Measurements from ENCODE around the gene IQGAP2. TPM values are rescaled to one million over a fixed set of nuclear protein-coding genes. Genes with fewer than 3 reads are reported as not detected.
"Not testable (repeated sequence)": the region's sequence is repeated elsewhere in the genome, so short reads cannot be mapped to it uniquely, and the experiment has no call there.

The IQGAP2 gene
- total and polyA plus RNA-seq, 8 donors, result 15.6 to 29.1 (median 17.1) TPM

DNA sequence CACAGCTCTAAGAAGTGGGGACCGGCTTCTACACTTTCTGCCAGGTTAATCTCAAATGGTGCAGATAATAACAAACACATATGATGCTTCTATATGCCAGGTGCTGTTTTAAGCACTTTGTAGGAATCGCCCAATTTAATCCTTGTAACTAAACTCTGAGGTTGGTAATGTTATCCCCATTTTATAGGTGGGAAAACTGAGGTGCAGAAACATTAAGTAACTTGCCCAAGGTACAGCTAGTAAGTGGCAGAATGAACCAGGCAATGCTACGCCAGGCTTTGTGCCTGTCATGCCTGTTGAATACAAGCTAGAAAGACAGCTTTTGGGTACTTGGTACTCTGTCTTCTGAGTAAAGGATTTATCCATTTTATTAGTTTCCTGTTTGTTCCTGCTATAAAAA is 19.7 kb downstream of the IQGAP2 start:
- intact Hi-C loops (cut with DNase I), result no loop called here
- Histone ChIP-seq H3K27ac (no peak overlapping the region), H3K4me1 (peaks cover 0 to 10% of the 10 kb centered on the region in 2 donors), H3K27me3 (no peaks in the 10 kb centered on the region), H3K36me3 (no peaks in the 10 kb centered on the region), H3K9me3 (no peaks in the 10 kb centered on the region), H3K4me3 (no peak overlapping the region)
- TF ChIP-seq, protein P1, sequence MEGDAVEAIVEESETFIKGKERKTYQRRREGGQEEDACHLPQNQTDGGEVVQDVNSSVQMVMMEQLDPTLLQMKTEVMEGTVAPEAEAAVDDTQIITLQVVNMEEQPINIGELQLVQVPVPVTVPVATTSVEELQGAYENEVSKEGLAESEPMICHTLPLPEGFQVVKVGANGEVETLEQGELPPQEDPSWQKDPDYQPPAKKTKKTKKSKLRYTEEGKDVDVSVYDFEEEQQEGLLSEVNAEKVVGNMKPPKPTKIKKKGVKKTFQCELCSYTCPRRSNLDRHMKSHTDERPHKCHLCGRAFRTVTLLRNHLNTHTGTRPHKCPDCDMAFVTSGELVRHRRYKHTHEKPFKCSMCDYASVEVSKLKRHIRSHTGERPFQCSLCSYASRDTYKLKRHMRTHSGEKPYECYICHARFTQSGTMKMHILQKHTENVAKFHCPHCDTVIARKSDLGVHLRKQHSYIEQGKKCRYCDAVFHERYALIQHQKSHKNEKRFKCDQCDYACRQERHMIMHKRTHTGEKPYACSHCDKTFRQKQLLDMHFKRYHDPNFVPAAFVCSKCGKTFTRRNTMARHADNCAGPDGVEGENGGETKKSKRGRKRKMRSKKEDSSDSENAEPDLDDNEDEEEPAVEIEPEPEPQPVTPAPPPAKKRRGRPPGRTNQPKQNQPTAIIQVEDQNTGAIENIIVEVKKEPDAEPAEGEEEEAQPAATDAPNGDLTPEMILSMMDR (IDR thresholded peaks at IDR 0.05), result no peak
- DNase-seq, result no peak
- no peak for ATAC-seq

DNA sequence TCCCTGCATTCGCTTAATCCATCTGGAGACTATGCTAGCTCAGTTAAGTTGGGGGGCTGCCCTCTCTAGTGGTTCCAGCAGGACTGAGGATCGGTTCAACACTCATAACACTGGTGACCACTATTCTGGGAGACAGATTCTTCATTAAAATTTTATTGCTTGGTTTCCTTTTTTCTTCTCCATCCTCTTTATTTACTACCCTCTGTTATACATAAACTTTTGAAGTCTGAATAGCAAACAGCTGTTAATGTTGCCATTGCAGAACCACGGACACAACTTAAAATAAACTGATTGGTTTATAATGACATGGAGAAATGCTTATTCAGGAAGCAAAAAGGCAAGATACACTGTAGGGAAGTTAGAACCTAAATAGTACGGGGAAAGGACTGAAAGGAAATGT is 22.1 kb downstream of the IQGAP2 start:
- ATAC-seq, result no peak
- Histone ChIP-seq H3K4me3 (no peak overlapping the region), H3K36me3 (no peaks in the 10 kb centered on the region), H3K27ac (no peak overlapping the region), H3K27me3 (no peaks in the 10 kb centered on the region), H3K9me3 (no peaks in the 10 kb centered on the region), H3K4me1 (peaks cover 0 to 10% of the 10 kb centered on the region in 2 donors)
- TF ChIP-seq, protein P1 (IDR thresholded peaks at IDR 0.05), result no peak
- intact Hi-C loops (cut with DNase I), result no loop called here
- no peak for DNase-seq

DNA sequence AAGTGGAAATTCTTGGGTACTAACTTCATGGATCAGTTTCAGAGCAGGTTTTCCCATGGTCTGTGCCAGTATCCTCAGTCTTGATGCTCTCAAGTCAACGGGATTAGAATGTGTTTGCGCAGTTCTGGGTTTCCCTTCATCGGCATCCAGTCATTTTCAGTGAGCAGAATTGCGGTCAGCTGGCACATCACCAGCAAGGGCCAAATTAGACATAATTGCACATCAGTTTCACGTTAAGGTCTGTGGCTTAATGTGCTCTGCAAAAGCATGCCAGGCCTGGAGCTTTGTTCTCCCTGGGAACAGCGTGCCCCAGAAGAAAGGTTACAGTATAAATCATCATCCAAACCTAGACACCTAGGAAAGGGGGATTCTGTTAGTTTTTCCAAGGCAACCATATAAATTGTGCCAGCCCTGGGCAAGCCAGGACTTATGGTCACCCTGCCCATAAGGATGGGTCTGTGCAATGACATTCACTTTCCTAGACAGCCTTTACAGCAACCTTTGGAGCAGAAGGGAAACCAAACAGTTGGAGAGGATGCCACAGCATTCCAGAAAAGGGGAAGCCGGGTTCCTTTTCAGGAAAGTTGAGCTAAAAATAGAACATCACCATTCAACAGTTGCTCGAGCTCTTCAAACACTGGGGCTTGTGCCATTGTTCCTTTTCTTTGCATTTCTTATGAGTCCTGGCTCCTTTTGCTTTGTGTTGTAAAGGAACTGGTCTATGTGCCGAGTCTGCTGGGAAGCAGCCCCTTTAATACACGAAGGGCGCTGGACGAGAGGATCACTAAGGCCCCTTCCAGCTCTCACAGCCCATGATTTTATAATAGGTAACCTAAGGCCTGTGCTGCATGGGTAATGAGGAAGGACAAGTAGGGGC is 23.1 kb downstream of the IQGAP2 start:
- DNase-seq, result peak in 1 of 4 donors; percentile 18
- peaks cover 0 to 10% of the 10 kb centered on the region in 2 donors for H3K4me1 ChIP-seq
- no peaks in the 10 kb centered on the region for H3K36me3 ChIP-seq
- intact Hi-C loops (cut with DNase I), result no loop called here
- H3K4me3 ChIP-seq, result no peak overlapping the region
- H3K27ac ChIP-seq, result no peak overlapping the region
- H3K9me3 ChIP-seq, result no peaks in the 10 kb centered on the region
- H3K27me3 ChIP-seq, result no peaks in the 10 kb centered on the region
- no peak for ATAC-seq
- TF ChIP-seq, protein P1 (IDR thresholded peaks at IDR 0.05), result no peak

DNA sequence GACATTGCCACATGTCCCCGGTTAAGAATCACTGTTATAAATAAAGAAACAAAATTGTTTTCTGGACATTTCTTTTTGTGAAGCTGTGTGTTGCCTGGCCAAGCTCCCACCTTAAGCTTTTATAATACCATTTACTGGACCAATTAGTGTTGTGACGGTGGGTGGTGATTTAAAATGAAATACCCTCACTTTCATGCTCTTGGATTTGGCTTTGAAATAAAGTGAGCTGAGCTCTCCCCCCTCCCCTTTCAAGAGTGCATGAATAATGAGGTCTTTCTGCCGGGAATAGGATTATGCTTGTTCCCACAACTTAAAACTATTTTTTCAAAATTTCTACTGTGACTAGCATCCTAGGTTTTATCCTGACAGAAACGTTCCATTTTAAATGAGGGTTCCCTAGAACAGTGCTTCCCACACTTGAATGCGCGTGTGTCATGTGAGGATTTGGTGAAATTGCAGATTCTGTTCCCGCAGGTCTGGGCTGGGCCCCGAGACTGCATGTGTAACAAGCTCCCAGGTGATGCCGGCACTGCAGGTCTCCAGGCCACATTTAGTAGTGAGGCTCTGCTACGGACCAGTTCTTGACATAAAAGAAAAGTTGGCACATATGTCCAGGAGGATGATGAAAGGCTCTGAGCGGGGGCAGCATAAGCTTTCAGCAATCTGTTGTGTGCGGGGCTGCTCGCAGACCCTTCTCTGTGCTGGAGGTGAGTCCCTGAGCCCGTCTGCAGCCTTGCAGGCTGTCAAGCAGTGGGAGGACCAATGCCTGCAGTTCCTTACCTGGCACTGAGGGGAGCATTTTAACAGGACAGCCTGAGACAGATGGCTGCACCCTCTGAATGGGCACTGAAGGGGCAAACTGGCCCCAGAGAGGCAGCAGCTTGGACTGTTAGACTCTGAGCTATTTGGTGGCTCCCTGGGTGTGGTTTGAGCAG is 24.4 kb downstream of the IQGAP2 start:
- Histone ChIP-seq H3K9me3 (no peaks in the 10 kb centered on the region), H3K4me1 (peaks cover 0 to 10% of the 10 kb centered on the region in 2 donors), H3K27me3 (no peaks in the 10 kb centered on the region), H3K36me3 (no peaks in the 10 kb centered on the region), H3K4me3 (no peak overlapping the region), H3K27ac (no peak overlapping the region)
- intact Hi-C loops (cut with DNase I), result no loop called here
- ATAC-seq, result no peak
- no peak for DNase-seq
- TF ChIP-seq, protein P1 (IDR thresholded peaks at IDR 0.05), result no peak

DNA sequence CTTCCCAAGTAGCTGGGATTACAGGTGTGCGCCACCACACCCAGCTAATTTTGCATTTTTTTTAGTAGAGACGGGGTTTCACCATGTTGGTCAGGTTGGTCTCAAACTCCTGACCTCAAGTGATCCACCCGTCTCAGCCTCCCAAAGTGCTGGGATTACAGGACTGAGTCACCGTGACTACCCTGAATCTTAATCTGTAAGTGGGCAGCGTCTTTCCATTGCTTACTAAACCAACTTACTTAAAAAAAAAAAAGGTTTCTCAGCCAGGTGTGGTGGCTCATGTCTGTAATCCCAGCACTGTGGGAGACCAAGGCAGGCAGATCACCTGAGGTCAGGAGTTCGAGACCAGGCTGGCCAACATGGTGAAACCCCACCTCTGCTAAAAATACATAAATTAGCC is 25.5 kb downstream of the IQGAP2 start:
- H3K9me3 ChIP-seq; H3K27me3 ChIP-seq; DNase-seq; ATAC-seq; H3K27ac ChIP-seq; H3K4me3 ChIP-seq; H3K4me1 ChIP-seq; intact Hi-C loops (cut with DNase I); H3K36me3 ChIP-seq: not testable (repeated sequence)

Data from left lung (tissue), 10 donors.